ENCODE data around the gene HOXA7.

DNA sequence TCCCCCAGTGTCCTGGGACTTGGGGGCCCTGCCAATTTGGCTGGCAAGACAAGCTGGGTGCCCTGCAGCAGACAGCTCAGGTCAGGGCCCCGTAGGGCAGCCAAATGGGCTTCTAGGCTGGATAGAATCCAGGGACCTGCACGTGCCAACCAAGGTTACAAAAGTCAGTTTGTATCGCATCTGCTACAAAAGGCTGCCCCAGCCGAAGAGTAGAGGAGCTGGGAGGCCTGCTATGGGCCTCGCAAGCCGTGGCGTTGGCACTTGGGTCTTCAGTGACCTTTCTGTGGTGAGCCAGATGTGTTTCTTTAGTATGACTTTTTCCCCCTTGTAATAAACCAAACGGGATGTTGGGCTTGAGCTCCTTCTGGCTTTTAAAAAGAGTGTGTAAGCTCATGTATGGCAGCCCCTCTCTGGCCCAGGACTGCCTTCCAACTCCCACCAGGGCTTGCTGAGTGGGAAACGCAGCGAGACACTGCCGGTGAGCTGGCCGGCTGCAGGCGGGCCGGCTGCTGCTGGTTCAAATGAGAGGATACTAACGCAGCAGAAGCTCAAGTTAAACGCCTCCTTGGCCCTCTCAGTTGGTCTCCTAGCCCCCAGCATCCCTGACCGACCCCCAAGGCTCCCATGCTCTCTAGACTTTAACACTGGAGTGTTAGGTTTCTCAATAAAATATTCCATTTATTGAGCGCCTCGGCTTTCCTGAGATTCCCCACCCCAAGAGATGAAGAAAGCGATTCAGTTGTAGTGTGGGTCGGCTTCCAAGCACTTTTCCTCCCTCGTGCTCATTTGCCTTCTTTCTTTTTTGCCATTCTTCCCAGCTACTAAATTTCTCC, 20.7 kb upstream of the HOXA7 start:
- TF ChIP-seq EZH2phosphoT487 (IDR thresholded peaks at IDR 0.05; ENCODE audit: insufficient read depth, low read depth): no peak
- TF ChIP-seq EZH2 (IDR thresholded peaks at IDR 0.05; ENCODE audit: insufficient read depth, poor library complexity, severe bottlenecking): no peak
